HuH-7 (cell line): ENCODE data around the gene CHM.

ENCODE experiments used
- DNase-seq: peaks from one replicate; pipeline ENCODE4 v3.0.0; 2011; ENCODE audit warnings: low spot score

The CHM gene

GRCh38 chrX:85905851-85906250 lies 141.5 kb downstream of the CHM start:
- DNase-seq: no peak

DNA sequence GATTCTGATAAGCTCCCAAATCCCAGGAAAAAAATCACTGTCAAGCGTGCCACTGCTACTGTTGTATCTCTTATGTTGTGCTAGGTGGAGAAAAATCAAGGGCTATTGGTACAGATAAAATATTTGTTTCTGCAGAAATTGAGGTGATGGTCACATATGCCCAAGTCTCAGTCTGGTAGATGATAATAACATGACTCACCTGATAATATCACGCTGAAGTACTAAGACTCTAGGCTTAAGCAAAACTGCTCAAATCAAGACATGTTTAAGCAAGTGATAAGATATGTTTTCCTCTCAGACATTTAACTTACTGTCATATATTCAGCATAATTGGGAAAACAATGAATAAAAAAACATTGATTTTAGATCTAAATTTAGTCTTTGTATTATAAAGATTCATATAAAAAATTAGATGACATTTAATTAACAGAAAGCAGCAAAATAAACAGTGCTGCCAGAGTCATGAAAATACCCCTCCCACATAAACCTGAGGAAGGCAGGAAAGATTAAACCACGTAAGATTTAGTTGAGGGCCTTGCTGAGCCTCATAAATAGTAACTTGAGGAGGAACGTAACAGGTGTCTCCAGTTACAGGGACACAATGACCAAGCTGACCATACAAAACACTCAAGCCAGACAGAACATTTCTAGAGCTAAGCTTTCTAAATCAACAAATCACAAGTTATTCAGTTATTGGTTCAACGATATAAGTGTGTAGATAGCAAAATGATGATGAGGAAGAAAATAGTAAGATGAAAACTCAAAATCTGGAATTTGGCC lies 143.5 kb downstream of the CHM start:
- no peak for DNase-seq

DNA sequence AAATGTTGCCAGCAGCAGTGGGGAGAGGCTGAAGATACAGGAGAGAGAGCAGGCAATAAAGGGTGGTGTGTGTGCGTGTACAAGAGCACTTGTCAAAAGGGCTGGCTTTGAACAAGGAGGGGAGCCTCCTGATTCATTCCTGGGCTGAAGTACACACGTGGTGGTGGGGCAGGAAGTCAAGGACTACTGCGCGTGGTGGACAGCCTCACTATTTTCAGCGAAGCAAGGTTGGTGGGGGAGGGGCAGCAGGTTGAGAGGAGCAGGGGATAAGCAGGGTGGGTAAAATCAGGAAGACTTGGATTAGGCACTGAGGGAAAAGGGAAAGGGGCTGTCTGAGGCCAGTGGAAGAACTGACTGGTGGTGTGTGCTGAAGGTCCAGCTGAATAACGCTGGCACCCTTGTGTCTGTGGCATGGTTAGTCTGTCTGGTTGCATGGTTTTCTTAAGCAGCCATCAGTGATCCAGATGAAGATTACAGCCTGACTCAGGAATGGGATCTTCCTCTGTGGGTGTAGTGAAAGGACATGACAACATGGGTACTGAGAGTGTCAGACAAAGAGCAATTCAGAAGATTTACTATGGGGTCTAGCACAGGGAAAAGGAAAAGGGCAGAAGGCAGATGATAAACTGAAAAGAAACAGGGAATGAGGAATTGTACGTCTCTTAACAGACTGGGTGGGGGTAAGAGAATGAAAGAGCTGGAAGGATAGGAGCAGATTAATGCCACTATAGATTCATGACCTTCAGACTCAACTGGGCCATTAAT lies 149.8 kb downstream of the CHM start:
- no peak for DNase-seq

- no peak for DNase-seq
Measured at GRCh38 chrX:85882601-85883000, 164.8 kb downstream of the CHM start.

DNA sequence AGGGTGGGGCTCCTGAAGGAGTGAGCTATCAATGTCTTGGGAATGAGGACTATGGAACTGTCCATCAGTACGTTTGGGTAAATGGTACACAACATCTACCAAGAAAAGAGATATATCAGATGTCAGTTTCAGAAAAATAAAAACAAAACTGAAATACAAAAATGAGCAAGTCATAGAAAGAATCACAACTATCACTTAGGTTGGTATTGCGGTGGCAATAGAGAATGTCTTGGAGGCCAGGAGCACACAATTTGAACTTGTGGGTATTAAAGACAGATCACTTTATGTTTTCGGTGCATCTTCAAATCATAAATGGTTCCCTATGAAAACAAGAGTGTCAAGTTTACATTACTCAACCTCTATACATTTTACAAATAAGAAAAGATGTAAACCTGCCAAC lies 176.8 kb downstream of the CHM start:
- DNase-seq: no peak

GRCh38 chrX:85865324-85865723 lies 182.0 kb downstream of the CHM start:
- DNase-seq: no peak

DNA sequence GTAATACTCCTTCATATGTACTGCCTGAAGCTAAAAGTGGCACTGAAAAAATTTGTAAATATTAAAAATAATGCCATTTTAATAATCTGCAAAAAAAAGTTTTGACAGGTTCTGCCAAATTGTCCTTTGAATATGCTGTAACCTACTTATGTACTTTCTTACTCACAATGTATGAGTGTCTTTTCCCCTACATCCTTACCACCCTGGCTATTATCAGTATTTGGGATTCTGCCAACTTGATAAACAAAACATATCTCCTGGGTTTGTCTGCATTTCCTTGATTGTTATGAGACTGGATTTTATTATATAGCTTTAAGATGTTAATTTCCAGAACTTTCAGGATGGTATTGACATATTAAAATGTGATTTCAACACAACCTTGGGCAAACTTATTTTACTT lies 187.9 kb downstream of the CHM start:
- DNase-seq: no peak

DNA sequence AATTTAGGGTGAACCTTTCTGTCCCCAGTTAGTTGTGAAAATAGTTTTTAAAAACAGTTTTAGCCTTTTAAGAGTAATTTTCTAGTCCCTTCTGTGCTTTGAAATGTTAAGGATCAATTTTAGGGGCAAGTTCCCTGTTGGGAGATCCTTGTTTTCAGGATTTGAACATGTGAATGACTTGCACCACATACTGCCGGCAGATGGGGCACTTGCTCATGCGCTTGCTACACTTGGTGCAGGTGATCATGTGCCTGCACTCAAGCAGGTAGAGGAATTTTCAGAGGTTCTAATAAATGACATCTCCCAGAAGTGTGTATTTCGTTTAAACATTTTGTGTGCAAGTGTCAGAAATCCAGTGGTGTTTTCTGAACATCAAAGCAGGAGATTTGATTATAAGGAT lies 195.9 kb downstream of the CHM start:
- DNase-seq: no peak

GRCh38 chrX:85836868-85837267 lies 210.5 kb downstream of the CHM start:
- no peak for DNase-seq

DNA sequence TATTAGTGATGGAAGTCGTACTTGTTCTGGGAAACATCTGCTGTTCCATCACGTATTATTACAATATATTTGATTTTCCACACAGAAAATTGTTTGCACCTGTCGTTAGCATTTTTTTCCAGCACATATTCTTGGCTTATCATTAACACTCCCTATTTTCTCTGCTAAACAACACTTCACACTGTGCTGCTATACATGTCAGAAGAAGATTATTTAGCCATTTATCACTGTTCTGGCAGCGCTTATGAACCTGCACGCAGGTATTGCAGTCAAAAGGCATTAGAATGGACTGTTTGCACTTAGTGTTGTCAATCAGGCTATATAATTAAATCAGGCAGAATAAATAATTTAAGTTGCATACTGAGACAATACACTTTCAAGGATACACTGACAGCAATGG lies 218.6 kb downstream of the CHM start:
- no peak for DNase-seq

GRCh38 chrX:85815203-85815751 lies 232.1 kb downstream of the CHM start:
- DNase-seq: no peak
